Activated CD4-positive, CD25-positive, alpha-beta regulatory T cell treated with anti-CD3 and anti-CD28 coated beads, Interleukin-2, amount 50 U/mL, for 72 hours (primary cell): ENCODE data around the gene RASGRP3.
"Not testable (repeated sequence)": the region's sequence is repeated elsewhere in the genome, so short reads cannot be mapped to it uniquely, and the experiment has no call there.

Experiments used
- DNase-seq: peaks from one replicate; pipeline ENCODE4 v3.0.0; 2021

Gene RASGRP3

GRCh38 chr2:33476131-33476792 lies at the start of gene RASGRP3:
RASGRP3 (plus strand) TSS chr2:33476649; CDS start chr2:33515137, 38,488 bp downstream.
- peak; percentile 62 for DNase-seq

DNA sequence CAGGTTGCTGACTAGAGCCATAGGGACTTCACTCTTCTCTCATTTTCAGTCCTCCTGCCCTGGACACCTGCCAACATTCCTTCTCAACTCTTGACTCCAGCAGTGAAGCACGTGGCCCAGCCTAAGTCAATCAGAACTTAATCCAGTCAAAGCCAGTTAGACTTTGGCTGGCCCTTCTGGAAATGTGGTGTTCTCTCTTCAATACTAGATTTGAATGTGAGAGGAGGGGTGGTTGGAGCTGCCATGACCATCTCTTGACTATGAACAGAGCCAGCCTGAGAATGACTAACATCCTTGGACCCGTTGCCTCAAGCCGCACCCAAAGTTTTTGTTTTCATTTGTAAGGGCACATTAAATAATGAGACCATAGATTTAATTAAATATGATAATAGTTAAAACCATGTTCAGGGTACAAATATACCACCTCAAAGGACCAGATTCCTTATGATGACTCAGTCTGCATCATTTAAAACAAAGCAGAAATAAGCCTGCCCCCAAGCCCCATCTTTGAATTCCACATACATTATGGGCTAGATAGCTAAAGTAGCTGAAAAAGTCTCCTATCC lies 49.7 kb upstream of the RASGRP3 start:
- DNase-seq: no peak

GRCh38 chr2:33430077-33430476 lies 46.4 kb upstream of the RASGRP3 start:
- DNase-seq: no peak

DNA sequence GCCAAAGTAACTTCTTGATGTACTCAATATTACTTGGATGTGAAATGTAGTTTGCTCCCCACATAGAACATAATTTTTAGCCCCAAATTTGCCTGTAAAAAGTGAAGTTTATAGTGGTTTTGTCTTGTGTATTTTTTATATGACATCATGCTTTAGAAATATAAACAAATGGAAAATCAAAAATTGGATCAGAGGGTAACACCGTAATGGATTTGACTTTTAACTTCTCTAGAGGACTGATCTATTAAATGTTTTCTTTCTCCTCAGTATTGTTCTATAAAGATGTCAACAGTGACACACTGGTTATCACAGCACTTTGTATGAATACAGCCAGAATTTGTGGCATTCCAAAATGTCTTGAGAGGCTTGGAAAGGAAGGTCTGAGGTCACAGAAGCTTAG lies 45.6 kb upstream of the RASGRP3 start:
- no peak for DNase-seq

- no peak for DNase-seq
These were observed 43.6 kb upstream of the RASGRP3 start for GRCh38 chr2:33432871-33433270.

GRCh38 chr2:33433279-33434235 lies 42.9 kb upstream of the RASGRP3 start:
- DNase-seq: no peak

DNA sequence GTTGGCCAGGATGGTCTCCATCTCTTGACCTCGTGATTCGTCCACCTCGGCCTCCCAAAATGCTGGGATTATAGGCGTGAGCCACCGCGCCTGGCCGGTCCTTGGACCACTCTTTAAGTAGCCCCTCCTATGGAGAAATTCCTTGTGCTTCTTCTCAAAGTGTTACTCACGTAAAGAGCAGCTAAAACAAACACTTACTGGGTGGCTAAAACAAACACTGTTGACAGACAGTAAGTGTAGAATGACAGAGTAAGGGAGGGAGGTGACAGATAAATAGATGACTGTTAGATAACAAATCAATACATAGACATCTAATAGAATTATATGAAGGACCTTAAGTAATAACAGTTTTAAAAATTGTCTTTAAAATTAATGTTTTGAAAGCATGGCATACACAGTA lies 40.9 kb upstream of the RASGRP3 start:
- no peak for DNase-seq

DNA sequence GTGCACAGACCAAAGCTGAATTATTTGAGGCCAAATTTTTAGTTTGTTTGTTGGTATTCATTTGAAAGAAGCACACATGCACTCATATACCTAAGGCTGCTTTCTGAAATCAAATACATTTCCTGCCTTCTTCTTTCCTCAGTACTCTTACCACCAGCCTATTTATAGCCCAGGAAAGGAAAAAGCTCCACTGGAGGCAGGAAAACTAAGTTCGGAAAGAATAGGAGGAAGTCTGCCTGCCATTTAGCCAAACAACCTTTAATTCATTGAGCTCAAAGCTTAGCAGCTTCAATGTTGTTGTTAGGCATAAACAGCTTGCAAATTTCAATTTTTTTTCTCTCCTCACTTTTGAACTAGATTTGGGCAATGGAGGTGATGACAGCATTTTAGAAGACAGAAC lies 40.4 kb upstream of the RASGRP3 start:
- no peak for DNase-seq

- DNase-seq: no peak
These were observed 39.2 kb upstream of the RASGRP3 start for GRCh38 chr2:33437297-33437696.

DNA sequence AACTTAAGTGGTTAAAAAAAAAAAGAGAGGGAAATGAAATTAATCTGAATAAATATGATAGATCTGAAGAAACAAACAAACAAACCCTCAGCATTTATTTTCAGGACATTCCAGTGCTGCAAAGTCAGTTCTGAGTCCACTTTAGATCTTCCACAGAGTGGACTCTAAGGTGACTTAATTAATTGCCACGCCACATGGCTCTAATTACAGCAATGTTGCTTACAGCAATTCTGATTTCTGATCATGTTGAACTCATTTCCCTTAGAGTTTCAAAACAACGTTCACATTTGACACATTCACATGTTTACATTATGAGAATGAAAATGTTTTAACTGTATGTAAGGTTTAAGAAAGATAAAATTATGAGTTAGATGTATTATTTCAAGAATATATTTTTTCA lies 38.6 kb upstream of the RASGRP3 start:
- no peak for DNase-seq

DNA sequence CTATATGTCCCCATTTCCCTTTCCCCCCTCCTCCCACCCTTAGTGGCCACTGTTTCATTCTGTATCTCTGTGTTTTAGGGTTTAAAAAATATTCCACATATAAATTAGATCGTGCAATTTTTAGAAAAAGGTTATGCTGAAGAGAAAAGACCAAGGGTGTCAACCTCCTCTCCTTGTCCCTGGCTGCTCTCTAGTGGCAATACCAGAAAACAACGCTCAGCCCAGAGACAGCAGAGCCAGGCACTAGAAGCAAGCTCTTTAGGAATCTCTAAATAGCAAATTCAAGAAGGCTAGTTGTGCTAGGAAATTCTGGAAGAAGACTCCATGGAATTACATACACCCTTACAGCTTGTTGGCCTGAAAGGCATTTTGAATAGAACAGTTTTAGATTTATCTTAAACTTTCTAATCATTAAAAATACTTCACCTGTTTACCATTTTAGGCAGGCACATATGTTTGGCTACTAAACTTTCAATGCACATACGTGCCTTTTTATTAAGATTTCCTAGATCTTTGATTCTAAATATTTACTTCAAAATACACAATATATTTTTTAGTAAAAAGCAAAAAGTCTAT lies 35.1 kb upstream of the RASGRP3 start:
- no peak for DNase-seq

GRCh38 chr2:33442052-33442451 lies 34.4 kb upstream of the RASGRP3 start:
- not testable (repeated sequence) for DNase-seq

GRCh38 chr2:33442528-33443079 lies 33.8 kb upstream of the RASGRP3 start:
- no peak for DNase-seq

DNA sequence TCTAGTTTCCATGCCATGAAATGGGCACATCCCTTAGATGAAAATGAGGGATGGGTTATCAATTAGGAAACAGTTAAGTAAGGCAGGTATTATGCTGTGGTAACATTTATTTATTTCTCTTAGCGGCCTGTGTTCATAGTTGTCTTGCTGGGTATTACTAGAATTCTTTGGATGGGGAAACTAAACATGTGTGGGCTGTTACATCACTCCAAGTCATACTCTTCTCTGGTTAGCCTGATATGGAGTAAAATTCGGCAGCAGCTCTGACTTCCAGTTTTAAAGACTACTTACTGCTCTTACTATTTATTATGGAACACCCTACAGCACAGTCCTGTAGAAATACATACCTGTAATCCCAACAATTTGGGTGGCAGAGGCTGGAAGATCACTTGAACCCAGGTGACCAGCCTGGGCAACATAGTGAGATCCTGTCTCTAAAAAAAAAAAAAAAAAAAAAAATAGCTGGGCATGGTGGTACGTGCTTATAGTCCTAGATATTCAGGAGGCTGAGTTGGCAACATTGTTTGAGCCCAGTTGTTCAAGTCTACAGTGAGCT lies 33.1 kb upstream of the RASGRP3 start:
- DNase-seq: no peak

GRCh38 chr2:33444967-33445366 lies 31.5 kb upstream of the RASGRP3 start:
- no peak for DNase-seq

GRCh38 chr2:33448220-33448899 lies 28.1 kb upstream of the RASGRP3 start:
- no peak for DNase-seq

DNA sequence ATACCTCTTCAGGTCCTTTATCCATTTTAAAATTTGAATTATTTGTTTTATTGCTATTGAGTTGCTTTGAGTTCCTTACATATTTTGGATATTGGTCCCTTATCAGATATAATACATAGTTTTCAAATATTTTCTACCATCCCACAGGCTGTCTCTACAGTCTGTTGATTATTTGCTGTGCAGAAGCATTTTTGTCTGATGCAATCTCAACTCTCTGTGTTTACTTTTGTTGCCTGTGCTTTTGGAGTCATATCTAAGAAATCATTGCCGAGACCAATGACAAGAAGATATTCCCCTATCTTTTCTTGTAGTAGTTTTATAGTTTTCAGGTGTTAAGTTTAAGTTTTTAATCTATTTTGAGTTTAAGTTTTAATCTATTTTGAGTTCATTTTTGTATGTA lies 25.2 kb upstream of the RASGRP3 start:
- DNase-seq: no peak

DNA sequence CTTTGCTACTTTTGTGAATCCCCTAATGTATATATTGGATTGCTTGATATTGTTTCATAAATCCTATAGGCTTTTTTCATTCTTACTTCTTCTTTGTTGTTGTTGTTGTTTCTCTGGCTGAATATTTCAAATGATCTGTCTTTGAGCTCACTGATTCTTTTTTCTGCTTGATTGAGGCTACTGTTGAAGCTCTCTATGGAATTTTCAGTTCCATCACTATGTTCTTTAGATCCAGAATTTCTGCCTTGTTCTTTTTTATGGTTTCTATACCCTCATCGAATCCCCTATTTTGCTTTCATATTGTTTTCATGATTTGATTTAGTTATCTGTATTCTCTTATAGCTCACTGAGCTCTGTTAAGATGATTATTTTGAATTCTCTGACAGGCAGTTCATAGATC lies 24.6 kb upstream of the RASGRP3 start:
- DNase-seq: no peak

GRCh38 chr2:33452545-33452944 lies 23.9 kb upstream of the RASGRP3 start:
- DNase-seq: no peak

GRCh38 chr2:33453905-33454479 lies 22.5 kb upstream of the RASGRP3 start:
- DNase-seq: no peak

GRCh38 chr2:33457556-33458247 lies 18.7 kb upstream of the RASGRP3 start:
- DNase-seq: no peak
